Measurements from ENCODE around the gene BNIP2.
"Not testable (repeated sequence)": the region's sequence is repeated elsewhere in the genome, so short reads cannot be mapped to it uniquely, and the experiment has no call there.

Gene BNIP2
- total RNA-seq, result 237 to 245 reads per million in 2 donors

DNA sequence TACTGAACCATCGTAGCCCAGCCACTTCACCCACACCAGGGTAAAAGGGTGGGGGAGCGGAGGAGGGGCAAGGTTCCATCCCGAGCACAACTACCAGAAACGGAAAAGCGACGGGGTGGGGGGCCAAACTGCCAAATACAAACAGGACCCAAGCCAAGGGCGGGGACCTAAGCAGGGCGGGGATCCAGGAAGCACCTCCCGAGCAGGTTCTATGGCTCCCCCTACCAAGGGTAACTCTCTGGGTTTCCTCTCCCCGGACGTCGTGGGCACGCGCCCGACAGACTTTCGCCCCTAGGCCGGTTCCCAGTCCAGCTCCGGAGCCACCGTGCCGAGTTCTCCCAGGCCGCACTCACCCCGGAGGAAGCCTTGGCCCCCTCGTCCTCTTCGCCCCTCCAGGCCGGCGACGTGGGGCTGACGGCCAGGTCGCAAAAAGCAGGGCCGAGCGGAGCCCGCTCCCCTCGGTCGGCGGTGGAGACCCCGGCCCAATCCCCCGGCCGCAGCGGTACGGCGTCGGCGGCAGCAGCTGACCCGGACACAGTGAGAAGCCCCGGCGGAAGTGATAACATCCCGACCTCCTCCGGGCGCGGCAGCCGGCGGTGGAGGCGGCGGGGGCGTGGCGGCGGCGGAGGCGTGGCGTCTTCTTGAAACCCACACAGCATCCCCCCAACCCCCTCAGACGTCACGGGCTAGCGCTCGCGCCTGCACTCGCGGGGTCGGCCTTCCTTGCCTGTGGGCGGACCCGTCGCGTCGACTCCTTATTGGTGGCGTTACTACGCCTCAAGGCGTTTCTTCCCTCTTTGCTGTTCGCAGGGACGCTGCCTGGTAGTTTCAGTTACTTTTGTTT lies at the start of gene BNIP2:
BNIP2 (minus strand) TSS at position 539 of the 844 bp plus-strand sequence. CDS start 6,863 bp downstream, outside the sequence.
- DNase-seq, result peak; percentile 98

- DNase-seq, result no peak
These were observed 49.6 kb upstream of the BNIP2 start for GRCh38 chr15:59738676-59739075.

GRCh38 chr15:59736181-59736580 lies 47.1 kb upstream of the BNIP2 start:
- DNase-seq, result no peak

- DNase-seq, result no peak
These were observed 36.0 kb upstream of the BNIP2 start for GRCh38 chr15:59725151-59725486.

- no peak for DNase-seq
These were observed 34.7 kb upstream of the BNIP2 start for GRCh38 chr15:59723687-59724346.

GRCh38 chr15:59722476-59722875 lies 33.4 kb upstream of the BNIP2 start:
- no peak for DNase-seq

- DNase-seq, result no peak
These were observed 32.9 kb upstream of the BNIP2 start for GRCh38 chr15:59722037-59722436.

- DNase-seq, result no peak
These were observed 32.3 kb upstream of the BNIP2 start for GRCh38 chr15:59721411-59721810.

- no peak for DNase-seq
These were observed 24.1 kb upstream of the BNIP2 start for GRCh38 chr15:59713177-59713576.

GRCh38 chr15:59711451-59712243 lies 22.5 kb upstream of the BNIP2 start:
- no peak for DNase-seq

GRCh38 chr15:59707619-59708018 lies 18.5 kb upstream of the BNIP2 start:
- no peak for DNase-seq

GRCh38 chr15:59703979-59704796 lies 15.1 kb upstream of the BNIP2 start:
- DNase-seq, result no peak

GRCh38 chr15:59702351-59702750 lies 13.2 kb upstream of the BNIP2 start:
- DNase-seq, result no peak

DNA sequence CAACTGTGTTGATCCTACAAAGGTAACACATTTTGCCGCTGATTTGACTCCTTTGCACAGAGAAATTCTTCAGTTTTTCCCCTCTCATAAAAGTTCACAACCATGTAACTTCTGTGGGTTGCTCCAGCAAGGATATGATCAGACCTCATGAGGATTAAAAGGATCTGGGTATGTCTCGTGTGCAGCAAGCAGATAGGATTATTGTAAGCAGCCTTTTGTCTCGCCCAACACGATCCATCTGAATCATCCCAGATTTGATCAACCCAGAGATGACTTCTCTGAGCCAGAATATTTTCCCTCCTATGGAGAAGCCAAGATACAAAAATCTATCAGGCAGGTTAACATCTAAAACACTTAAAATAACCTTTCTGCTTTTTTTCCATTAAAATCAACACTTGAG lies 12.8 kb upstream of the BNIP2 start:
- no peak for DNase-seq

DNA sequence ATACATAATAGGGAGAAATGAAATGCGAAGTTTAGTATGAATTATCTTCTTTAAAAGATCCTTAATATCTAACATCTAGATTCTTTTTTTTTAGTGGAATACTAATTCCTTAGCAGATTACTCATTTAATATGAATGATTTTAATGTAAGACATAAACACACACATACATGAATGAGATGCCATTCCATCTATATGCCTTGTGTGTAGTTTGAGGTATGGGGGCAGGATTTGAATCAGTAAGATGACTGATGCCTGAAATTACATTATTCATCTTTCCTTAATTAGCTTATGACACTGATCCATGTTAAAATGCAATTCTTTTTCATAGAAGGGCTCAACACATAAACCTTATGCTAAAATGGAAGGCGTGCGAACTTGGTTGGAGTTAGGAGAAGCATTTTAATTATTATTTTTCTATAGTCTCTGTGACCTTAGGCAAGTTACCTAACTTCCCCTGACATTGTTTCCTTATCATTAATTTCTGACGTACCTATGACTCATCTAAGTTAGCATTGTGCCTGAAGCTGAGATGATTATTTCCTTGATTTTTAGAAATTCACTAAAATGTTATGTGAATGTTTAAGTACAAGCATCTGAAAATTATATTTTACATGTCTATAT lies 10.8 kb upstream of the BNIP2 start:
- no peak for DNase-seq

DNA sequence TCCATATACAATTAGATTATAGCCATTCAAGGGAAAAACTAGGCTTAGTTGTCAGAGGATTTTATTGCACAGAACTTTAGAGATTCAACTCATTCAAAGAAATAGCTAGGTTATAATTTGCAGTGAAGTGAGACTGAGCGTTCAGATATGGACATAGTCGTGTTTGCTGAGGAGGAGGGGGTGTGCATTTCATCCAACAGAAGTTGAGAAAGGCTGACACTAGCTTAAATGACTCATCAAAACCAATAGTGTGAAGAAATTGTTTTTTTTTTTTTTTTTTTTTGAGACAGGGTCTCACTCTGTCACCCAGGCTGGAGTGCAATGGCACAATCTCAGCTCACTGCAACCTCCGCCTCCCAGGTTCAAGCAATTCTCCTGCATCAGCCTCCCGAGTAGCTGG lies 8.9 kb upstream of the BNIP2 start:
- DNase-seq, result not testable (repeated sequence)

DNA sequence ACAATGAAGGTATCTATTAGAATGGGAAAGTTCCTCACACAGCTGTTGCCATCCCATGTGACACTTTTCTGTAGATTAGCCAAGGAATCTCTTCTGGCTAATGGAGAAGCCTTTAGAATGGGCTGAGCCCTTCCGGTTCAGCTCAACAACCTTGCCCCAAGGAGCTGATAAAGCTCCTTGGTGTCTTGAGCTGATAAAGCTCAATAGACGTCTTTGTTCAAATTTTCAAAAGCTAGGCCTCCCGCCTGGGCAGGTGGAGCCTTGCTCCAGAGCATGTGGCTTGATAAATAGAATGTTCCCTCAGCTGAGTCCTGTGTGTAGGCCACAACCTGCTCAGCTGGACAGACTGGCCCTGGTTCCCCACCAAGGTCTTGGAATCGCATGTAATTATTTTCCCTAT lies 7.2 kb upstream of the BNIP2 start:
- DNase-seq, result no peak

GRCh38 chr15:59694779-59695178 lies 5.7 kb upstream of the BNIP2 start:
- no peak for DNase-seq

- DNase-seq, result no peak
These were observed 2.2 kb upstream of the BNIP2 start for GRCh38 chr15:59691194-59691805.

- DNase-seq, result no peak
These were observed 611 bp upstream of the BNIP2 start for GRCh38 chr15:59689626-59690236.

DNA sequence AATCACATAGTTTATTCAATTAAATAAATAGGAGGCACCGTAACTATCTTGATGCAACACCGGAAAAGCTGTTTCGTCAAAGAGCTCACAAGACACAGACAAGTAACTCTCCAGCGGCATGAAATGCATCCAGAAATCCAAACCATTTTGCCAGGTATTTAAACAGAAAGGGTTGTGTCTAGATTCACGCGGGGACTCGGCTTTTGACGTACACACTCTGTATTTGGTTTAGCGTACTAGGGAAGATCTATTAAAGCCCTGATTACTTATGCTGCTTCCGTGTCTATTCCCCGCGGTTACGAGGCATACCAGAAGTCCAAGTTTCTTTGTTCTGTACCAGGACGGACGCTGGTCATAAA lies 718 bp downstream of the BNIP2 start:
- DNase-seq, result no peak
